Body of pancreas (tissue), 4 donors: Measurements from ENCODE around the gene WWOX.

Source experiments
- POLR2A ChIP-seq, 3 donors: fragments of 450-650 bp; IDR thresholded peaks; one replicate each; pipeline ENCODE4 v1.6.1; 2016; ENCODE audit warnings: antibody characterized with exemption in 3 of 3, mild to moderate bottlenecking in 2 of 3
- TF ChIP-seq, protein P1 (sequence below), 7 experiments: fragments of 450-650 bp in 4 of 7; fragments of 200-600 bp in 3 of 7; sonication (generic) in 3 of 7; IDR thresholded peaks; one replicate each; pipeline ENCODE4 v1.5.1; 2016 to 2019; ENCODE audit warnings: antibody characterized with exemption in 7 of 7

DNA sequence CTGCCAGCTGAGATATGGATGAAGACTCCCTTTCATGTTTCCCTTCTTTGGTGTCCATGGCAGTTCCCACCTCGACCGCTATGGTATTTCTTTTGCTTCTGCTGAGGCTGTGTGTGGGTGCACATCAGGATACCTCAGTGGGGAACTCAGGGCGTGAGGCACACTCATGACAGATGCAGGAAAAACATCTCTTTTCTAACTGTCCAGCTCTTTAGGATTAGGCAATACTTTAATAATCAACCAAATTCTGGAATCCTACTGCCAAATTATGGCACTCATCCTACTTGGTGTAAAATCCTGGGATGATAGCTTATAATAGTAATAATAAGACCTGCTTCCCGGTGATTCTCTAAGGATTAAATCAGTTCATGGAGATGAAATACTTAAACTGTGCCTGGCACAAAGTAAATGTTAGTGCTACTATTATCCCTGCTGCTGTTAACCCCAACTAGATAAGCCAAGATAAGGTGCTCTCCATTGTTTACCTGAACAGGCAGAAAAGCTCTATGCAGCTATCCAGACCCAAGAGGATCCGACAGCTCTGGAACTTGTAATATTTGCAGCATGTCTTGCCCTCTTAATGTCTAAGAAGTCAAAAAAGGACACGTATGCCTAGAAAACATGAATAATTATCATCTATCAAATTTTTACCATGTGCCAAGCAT, 543.3 kb downstream of the WWOX start:
- TF ChIP-seq, protein P1, sequence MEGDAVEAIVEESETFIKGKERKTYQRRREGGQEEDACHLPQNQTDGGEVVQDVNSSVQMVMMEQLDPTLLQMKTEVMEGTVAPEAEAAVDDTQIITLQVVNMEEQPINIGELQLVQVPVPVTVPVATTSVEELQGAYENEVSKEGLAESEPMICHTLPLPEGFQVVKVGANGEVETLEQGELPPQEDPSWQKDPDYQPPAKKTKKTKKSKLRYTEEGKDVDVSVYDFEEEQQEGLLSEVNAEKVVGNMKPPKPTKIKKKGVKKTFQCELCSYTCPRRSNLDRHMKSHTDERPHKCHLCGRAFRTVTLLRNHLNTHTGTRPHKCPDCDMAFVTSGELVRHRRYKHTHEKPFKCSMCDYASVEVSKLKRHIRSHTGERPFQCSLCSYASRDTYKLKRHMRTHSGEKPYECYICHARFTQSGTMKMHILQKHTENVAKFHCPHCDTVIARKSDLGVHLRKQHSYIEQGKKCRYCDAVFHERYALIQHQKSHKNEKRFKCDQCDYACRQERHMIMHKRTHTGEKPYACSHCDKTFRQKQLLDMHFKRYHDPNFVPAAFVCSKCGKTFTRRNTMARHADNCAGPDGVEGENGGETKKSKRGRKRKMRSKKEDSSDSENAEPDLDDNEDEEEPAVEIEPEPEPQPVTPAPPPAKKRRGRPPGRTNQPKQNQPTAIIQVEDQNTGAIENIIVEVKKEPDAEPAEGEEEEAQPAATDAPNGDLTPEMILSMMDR (IDR thresholded peaks at IDR 0.05) = no peak
- no peak for TF ChIP-seq POLR2A (IDR thresholded peaks at IDR 0.05)
